Psoas muscle (tissue), 8 donors: ENCODE results near the gene PTPN7. TPM values are rescaled to one million over a fixed set of nuclear protein-coding genes. Genes with fewer than 3 reads are reported as not detected.
A peak's percentile ranks its signal among the peaks of the same experiment; 100 is the strongest.
"Not testable (repeated sequence)": the region's sequence is repeated elsewhere in the genome, so short reads cannot be mapped to it uniquely, and the experiment has no call there.

Source experiments
- ATAC-seq, 4 donors: fragments of 200-7000 bp; cut with Tn5 transposase; one replicate each; pipeline ENCODE4 v1.9.1; 2020; ENCODE audit warnings: moderate library complexity in 3 of 4, mild to moderate bottlenecking in 2 of 4
- DNase-seq, 2 donors: peaks; one replicate each; pipeline ENCODE4 v3.0.0-alpha.2; 2020
- H3K27ac ChIP-seq: fragments of 200-600 bp; one replicate; pipeline ENCODE4 v1.8.0; 2022
- H3K27me3 ChIP-seq, 3 donors: fragments of 200-600 bp in 1 of 3; one replicate each; pipeline versions ENCODE4 v1.6.1 to v1.8.0; 2013 to 2022; ENCODE audit warnings: low read length in 2 of 3, mild to moderate bottlenecking in 2 of 3, moderate library complexity in 1 of 3; ENCODE audit not compliant: insufficient read depth in 3 of 3
- H3K36me3 ChIP-seq, 2 donors: fragments of 200-600 bp in 1 of 2; one replicate each; pipeline versions ENCODE4 v1.6.1 to v1.8.0; 2013 to 2022; ENCODE audit warnings: low read depth in 1 of 2, mild to moderate bottlenecking in 1 of 2, moderate library complexity in 1 of 2; ENCODE audit not compliant: insufficient read depth in 1 of 2
- H3K4me1 ChIP-seq: fragments of 200-600 bp; one replicate; pipeline ENCODE4 v1.8.0; 2022
- H3K4me3 ChIP-seq: fragments of 200-600 bp; one replicate; pipeline ENCODE4 v1.8.0; 2022; ENCODE audit warnings: mild to moderate bottlenecking
- H3K9me3 ChIP-seq: fragments of 200-600 bp; one replicate; pipeline ENCODE4 v1.8.0; 2022
- WGBS, 3 donors: extraction: QIAGEN DNeasy Blood & Tissue Kit; methylation state at CpG; one replicate each; pipeline versions ENCODE4 v1.1.6 to v1.1.7; 2013; 5-methylcytosine and 5-hydroxymethylcytosine counted together
- intact Hi-C, 2 donors: fragments of 100-400 bp; cut with DNase I; formaldehyde crosslinking; loops; one replicate each; pipeline versions ENCODE4 v1.11.0 to v1.14.2; 2022
- polyA plus RNA-seq, 3 donors: library from polyadenylated mRNA; stranded (reverse); fragments of 200-250 nt; gene quantifications; one replicate each; pipeline ENCODE4 v1.2.3, GENCODE V29; 2013
- total RNA-seq, 4 donors: library from RNA; stranded (reverse); fragmentation: NEBNext Ultra II Directional in 2 of 4; extraction: Animal tissue kit (Norgen Biotek cat#: 25700) in 2 of 4; gene quantifications; one replicate each; pipeline versions ENCODE4 v1.2.1 to v1.2.4, GENCODE V29; 2021 to 2023
- TF ChIP-seq, protein P1 (sequence below): fragments of 200-600 bp; IDR thresholded peaks from one replicate; pipeline ENCODE4 v1.8.0; 2022; ENCODE audit warnings: antibody characterized with exemption
- donor health status: healthy with polysubstance abuse.
- donor health status: DM: no; HTN: no; CAD: no; lungs with moderate emphysema.
- donor health status: Bipolar disorder and iron deficiency.
- donor health status: healthy.
- donor health status: DM: yes; HTN: yes; CAD: no.
- donor health status: DM: no; HTN: no; CAD: no.
- donor health status: DM: no; HTN: no; CAD: no.
- donor health status: DM: yes; HTN: yes; CAD: no.

The PTPN7 gene
- total and polyA plus RNA-seq, 7 donors, result 0.10 to 1.0 (median 0.32) TPM

DNA sequence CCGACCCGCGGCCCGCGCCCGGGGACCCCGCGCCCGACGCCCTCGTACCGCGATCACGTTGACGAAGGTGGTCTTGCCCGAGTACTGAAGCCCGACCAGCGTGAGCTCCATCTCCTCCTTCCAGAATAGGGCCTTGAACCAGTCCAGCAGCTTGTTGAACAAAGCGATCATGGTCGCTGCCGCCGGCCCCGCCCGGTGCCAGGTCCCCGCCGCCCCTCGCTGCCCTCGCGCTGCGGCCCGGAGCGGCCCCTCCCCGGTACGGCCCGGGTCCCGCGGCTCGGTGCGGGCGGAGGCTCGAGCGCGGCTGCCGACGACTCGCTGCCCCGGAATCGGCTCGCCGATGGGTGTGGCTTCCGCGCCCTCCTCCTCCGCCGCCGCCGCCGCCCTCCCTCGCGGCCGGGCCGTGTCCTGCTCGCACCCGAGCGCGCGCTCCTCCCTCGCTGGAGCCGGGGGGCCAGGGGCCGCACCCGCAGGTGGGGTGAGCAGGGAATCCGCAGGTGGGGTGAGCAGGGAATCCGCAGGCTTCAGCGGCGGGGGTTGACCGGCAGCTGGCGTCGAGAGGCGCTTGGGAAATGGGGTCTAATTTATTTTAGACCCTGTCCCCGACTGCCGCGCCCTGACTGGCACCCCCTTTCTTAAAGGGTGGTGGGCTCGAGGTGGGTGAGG lies 15.9 kb downstream of the PTPN7 start, which contains the start of gene ARL8A:
ARL8A (minus strand) TSS at position 336 of the 666 bp plus-strand sequence; CDS start at position 171, 165 bp downstream.
- peaks cover 23% of the 10 kb centered on the region for H3K4me1 ChIP-seq
- H3K4me3 ChIP-seq, result peak within 1 kb of the TSS; percentile 97
- intact Hi-C loops, result no loop called here
- 0% methylated on average over 51 to 82 of the region's 82 CpGs for WGBS, 3 donors
- TF ChIP-seq, protein P1, sequence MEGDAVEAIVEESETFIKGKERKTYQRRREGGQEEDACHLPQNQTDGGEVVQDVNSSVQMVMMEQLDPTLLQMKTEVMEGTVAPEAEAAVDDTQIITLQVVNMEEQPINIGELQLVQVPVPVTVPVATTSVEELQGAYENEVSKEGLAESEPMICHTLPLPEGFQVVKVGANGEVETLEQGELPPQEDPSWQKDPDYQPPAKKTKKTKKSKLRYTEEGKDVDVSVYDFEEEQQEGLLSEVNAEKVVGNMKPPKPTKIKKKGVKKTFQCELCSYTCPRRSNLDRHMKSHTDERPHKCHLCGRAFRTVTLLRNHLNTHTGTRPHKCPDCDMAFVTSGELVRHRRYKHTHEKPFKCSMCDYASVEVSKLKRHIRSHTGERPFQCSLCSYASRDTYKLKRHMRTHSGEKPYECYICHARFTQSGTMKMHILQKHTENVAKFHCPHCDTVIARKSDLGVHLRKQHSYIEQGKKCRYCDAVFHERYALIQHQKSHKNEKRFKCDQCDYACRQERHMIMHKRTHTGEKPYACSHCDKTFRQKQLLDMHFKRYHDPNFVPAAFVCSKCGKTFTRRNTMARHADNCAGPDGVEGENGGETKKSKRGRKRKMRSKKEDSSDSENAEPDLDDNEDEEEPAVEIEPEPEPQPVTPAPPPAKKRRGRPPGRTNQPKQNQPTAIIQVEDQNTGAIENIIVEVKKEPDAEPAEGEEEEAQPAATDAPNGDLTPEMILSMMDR, result no peak
- peak within 1 kb of the TSS; percentile 92 for H3K27ac ChIP-seq
- DNase-seq (peak; percentile 77 to 86), ATAC-seq (peak; percentile 66 to 82 (median 81))
- H3K36me3 ChIP-seq, result no peaks in the 10 kb centered on the region
- no peaks in the 10 kb centered on the region for H3K27me3 ChIP-seq
- H3K9me3 ChIP-seq, result no peaks in the 10 kb centered on the region

DNA sequence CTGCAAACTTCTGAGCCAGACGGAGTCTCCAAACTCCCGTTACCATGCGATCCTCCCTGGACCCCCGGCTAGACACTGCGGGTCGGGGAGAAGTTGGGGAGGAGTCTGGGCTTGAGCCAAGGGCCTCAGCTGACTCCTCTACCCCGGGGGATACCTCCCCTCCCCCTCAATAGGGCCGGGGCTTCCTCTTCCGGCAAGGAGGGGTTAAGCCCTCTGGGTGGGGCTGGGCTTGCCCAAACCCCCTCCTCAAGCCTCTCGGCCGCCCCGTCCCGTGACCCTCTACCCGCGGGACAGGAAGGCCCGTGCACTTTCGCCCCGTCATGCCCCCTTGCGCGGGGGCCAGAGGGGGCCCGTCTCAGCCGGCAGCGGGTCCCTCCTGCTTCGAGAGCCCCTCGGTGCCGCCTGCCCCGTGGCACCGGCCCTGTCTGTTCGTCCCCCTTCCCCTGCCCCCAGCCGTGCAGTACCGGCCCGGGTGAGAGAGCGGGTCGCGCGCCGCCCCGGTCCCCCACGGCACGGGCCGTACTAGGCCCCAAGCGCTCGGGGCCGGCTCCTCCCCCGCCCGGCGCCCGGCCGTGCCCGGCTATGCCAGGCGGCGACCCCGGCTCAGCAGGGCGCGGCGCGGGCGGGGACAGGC lies 16.5 kb downstream of the PTPN7 start:
- Histone ChIP-seq H3K4me1 (peaks cover 23% of the 10 kb centered on the region), H3K27ac (peak overlapping the region; percentile 92), H3K36me3 (no peaks in the 10 kb centered on the region), H3K4me3 (peak overlapping the region; percentile 97), H3K9me3 (no peaks in the 10 kb centered on the region), H3K27me3 (no peaks in the 10 kb centered on the region)
- peak; percentile 56 to 74 (median 72) for ATAC-seq
- TF ChIP-seq, protein P1, result no peak
- DNase-seq, result peak; percentile 41 to 73
- 0 to 1% (median 1%) methylated on average over 19 to 58 of the region's 58 CpGs for WGBS, 3 donors
- intact Hi-C loops, result no loop called here

DNA sequence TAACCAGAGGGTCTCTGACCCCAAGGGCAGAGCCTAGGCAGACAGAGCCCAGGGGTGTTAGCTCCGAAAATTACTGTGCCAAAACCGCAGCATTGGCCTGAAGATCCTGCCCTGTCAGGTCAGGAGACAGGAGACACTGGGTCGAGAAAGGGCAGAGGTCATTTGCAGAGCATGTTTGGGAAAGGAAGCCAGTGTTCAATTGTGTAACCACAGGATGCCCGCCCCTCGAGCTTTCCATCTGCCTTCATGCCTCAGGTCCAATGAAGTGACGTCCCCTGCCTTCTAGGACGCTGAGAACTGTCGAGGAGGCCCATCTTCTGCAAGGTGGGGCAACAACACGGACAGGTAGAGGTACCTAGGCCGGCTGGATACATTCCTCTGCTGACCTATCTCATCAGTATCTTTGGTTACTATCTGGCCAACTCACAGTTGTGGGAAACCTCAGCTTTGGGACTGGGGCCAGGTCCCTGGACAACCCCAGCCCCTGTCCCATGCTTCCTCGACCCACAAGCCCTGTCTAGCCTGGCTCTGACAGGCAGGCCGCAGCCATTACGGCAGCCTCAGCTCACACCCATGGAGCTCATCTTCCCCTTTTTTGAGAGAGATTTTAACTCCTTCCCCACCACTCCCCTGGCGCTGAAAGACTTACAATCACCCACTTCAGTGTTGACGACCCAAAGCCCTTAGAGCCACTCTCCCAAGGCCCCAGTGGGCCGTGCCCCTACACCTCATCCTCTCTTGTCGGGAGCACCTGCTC lies 17.2 kb downstream of the PTPN7 start:
- peaks cover 23% of the 10 kb centered on the region for H3K4me1 ChIP-seq
- H3K27me3 ChIP-seq, result no peaks in the 10 kb centered on the region
- H3K9me3 ChIP-seq, result no peaks in the 10 kb centered on the region
- ATAC-seq (peak; percentile 32 to 63 (median 43)), DNase-seq (peak in 1 of 2 donors; percentile 49)
- intact Hi-C loops, result no loop called here
- H3K27ac ChIP-seq, result peak overlapping the region; percentile 92
- peaks cover 0 to 7% of the 10 kb centered on the region in 2 donors for H3K36me3 ChIP-seq
- peak overlapping the region; percentile 97 for H3K4me3 ChIP-seq
- 13 to 18% (median 13%) methylated on average over 16 to 17 of the region's 17 CpGs for WGBS, 3 donors
- TF ChIP-seq, protein P1, result no peak

DNA sequence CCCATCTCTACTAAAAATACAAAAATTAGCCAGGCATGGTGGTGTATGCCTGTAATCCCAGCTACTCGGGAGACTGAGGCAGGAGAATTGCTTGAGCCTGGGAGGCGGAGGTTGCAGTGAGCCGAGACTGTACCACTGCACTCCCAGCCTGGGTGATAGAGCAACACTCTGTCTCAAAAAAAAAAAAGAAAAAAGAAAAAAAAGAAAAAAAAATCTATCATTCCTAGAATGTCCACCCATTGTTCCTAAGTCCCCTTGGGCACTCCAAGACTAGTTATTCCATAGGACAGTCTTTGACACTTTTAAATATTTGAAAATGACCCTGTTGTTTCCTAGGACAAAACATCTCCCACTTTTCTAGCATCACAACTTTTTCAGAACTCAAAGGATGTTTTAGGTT lies 18.9 kb downstream of the PTPN7 start:
- whole genome bisulfite sequencing, 3 donors, result 81 to 92% (median 90%) methylated on average over 3 of the region's 3 CpGs
- H3K4me1 ChIP-seq, result peaks cover 23% of the 10 kb centered on the region
- peaks cover 0 to 23% of the 10 kb centered on the region in 2 donors for H3K36me3 ChIP-seq
- H3K27me3 ChIP-seq, DNase-seq, H3K4me3 ChIP-seq, H3K27ac ChIP-seq, intact Hi-C loops, ATAC-seq, H3K9me3 ChIP-seq: not testable (repeated sequence)

DNA sequence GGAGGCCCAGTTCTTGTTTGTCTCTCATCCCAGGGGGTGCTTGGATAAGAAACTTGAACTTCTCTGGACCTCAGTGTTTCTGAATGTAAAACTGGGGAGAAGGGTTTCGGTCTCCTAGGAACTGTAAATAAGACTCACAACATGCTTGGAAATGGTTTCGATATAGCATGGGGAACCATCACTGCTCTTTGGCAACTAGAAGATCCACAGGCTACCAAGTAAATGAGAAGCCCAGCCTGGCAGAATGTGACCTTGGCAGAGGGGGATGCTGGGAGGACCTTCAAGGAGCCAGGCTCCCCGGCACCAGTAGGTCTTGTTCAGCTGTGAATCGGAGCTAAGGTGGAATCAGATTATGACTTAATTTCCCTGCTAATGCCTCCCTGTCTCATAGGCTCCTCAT lies 19.6 kb downstream of the PTPN7 start:
- Histone ChIP-seq H3K9me3 (no peaks in the 10 kb centered on the region), H3K4me1 (peaks cover 23% of the 10 kb centered on the region), H3K27ac (no peak overlapping the region), H3K27me3 (no peaks in the 10 kb centered on the region), H3K4me3 (no peak overlapping the region), H3K36me3 (peaks cover 0 to 29% of the 10 kb centered on the region in 2 donors)
- 52 to 87% (median 60%) methylated on average over 4 of the region's 4 CpGs for WGBS, 3 donors
- TF ChIP-seq, protein P1, result no peak
- ATAC-seq (no peak), DNase-seq (no peak)
- intact Hi-C loops, result no loop called here
